CD4-positive, CD25-positive, alpha-beta regulatory T cell (primary cell): ENCODE results near the gene ZNF747. TPM values are rescaled to one million over a fixed set of nuclear protein-coding genes. Genes with fewer than 3 reads are reported as not detected.
"Not testable (repeated sequence)": the region's sequence is repeated elsewhere in the genome, so short reads cannot be mapped to it uniquely, and the experiment has no call there.

ENCODE experiments used
- ATAC-seq, 2 donors: fragments of 150-1000 bp; cut with Tn5 transposase; one replicate each; pipeline ENCODE4 v1.10.0; 2021; ENCODE audit warnings: low read depth in 2 of 2, moderate number of reproducible peaks in 2 of 2, moderate library complexity in 1 of 2
- DNase-seq, 3 donors: peaks; one replicate each; pipeline versions ENCODE4 v3.0.0 to v3.0.0-alpha.2; 2012 to 2022; ENCODE audit warnings: mixed read lengths in 1 of 3
- H3K27ac ChIP-seq: one replicate; pipeline ENCODE4 v1.7.0; 2013; ENCODE audit warnings: mild to moderate bottlenecking, low read length; ENCODE audit not compliant: insufficient read depth, poor library complexity, severe bottlenecking
- H3K27me3 ChIP-seq: one replicate; pipeline ENCODE4 v1.7.0; 2013; ENCODE audit warnings: low read length; ENCODE audit not compliant: control insufficient read depth, insufficient read depth
- H3K36me3 ChIP-seq: one replicate; pipeline ENCODE4 v1.7.0; 2013; ENCODE audit warnings: mild to moderate bottlenecking, low read length, moderate library complexity; ENCODE audit not compliant: control insufficient read depth, insufficient read depth
- H3K4me1 ChIP-seq: 2 replicates; pipeline ENCODE4 v1.7.0; 2013; ENCODE audit warnings: mild to moderate bottlenecking, low read length; ENCODE audit not compliant: insufficient read depth, control insufficient read depth, poor library complexity, severe bottlenecking
- H3K4me3 ChIP-seq: one replicate; pipeline ENCODE4 v1.7.0; 2013; ENCODE audit warnings: low read depth, mild to moderate bottlenecking, low read length, moderate library complexity
- H3K9me3 ChIP-seq, 2 experiments: 1 replicate in 1 of 2; 2 replicates in 1 of 2; pipeline ENCODE4 v1.7.0; 2013; ENCODE audit warnings: low read length in 2 of 2, mild to moderate bottlenecking in 1 of 2, moderate library complexity in 1 of 2; ENCODE audit not compliant: control insufficient read depth in 2 of 2
- H3K27ac Mint-ChIP-seq, 3 donors: one replicate each; pipeline ENCODE4 v1.8.0; 2020 to 2022; ENCODE audit warnings: mild to moderate bottlenecking in 3 of 3, mixed read lengths in 3 of 3, moderate library complexity in 2 of 3
- H3K27me3 Mint-ChIP-seq: one replicate; pipeline ENCODE4 v1.8.0; 2022; ENCODE audit warnings: mild to moderate bottlenecking, mixed read lengths
- H3K36me3 Mint-ChIP-seq: one replicate; pipeline ENCODE4 v1.8.0; 2020; ENCODE audit warnings: mixed read lengths
- H3K4me1 Mint-ChIP-seq, 4 donors: one replicate each; pipeline ENCODE4 v1.8.0; 2020 to 2022; ENCODE audit warnings: mixed read lengths in 4 of 4, mild to moderate bottlenecking in 1 of 4
- H3K4me3 Mint-ChIP-seq, 4 donors: one replicate each; pipeline ENCODE4 v1.8.0; 2020 to 2022; ENCODE audit warnings: mild to moderate bottlenecking in 4 of 4, mixed read lengths in 4 of 4, moderate library complexity in 3 of 4
- H3K9me3 Mint-ChIP-seq, 7 donors: one replicate each; pipeline ENCODE4 v1.8.0; 2020 to 2022; ENCODE audit warnings: mixed read lengths in 7 of 7, mild to moderate bottlenecking in 3 of 7, moderate library complexity in 2 of 7
- polyA plus RNA-seq, 4 donors: library from polyadenylated mRNA; unstranded; fragments of 300-500 nt; fragmentation: Illumina TruSeq; gene quantifications; one replicate each; pipeline ENCODE4 v1.2.3, GENCODE V29; 2021
- total RNA-seq: library from RNA; stranded (reverse); gene quantifications from one replicate; pipeline ENCODE4 v1.2.3, GENCODE V29; 2022

ZNF747 gene
- total and polyA plus RNA-seq, 5 donors from 2014 or later, result 5.0 to 9.4 (median 8.4) TPM

- no peak for ATAC-seq
- H3K27ac ChIP-seq, result no peak overlapping the region
- no peaks in the 10 kb centered on the region for H3K27me3 Mint-ChIP-seq
- H3K4me1 Mint-ChIP-seq, result peaks cover 0 to 15% (median 2%) of the 10 kb centered on the region in 4 donors
- no peaks in the 10 kb centered on the region for H3K36me3 Mint-ChIP-seq
- H3K27me3 ChIP-seq, result no peaks in the 10 kb centered on the region
- no peaks in the 10 kb centered on the region for H3K36me3 ChIP-seq
- H3K4me1 ChIP-seq, result no peaks in the 10 kb centered on the region
- no peak overlapping the region for H3K27ac Mint-ChIP-seq
- no peaks in the 10 kb centered on the region for H3K9me3 ChIP-seq
- no peak for DNase-seq
- no peaks in the 10 kb centered on the region for H3K9me3 Mint-ChIP-seq
- H3K4me3 ChIP-seq, result no peak overlapping the region
- no peak overlapping the region for H3K4me3 Mint-ChIP-seq
Observed at GRCh38 chr16:30543067-30543466, 8.4 kb upstream of the ZNF747 start.

- H3K4me3 ChIP-seq, result no peak overlapping the region
- H3K27ac Mint-ChIP-seq, result no peak overlapping the region
- ATAC-seq, result no peak
- H3K27me3 ChIP-seq, result no peaks in the 10 kb centered on the region
- no peaks in the 10 kb centered on the region for H3K4me1 ChIP-seq
- H3K4me1 Mint-ChIP-seq, result peaks cover 0 to 23% (median 9%) of the 10 kb centered on the region in 4 donors
- H3K27me3 Mint-ChIP-seq, result no peaks in the 10 kb centered on the region
- H3K36me3 ChIP-seq, result no peaks in the 10 kb centered on the region
- no peaks in the 10 kb centered on the region for H3K9me3 Mint-ChIP-seq
- no peak overlapping the region for H3K27ac ChIP-seq
- no peaks in the 10 kb centered on the region for H3K9me3 ChIP-seq
- H3K4me3 Mint-ChIP-seq, result no peak overlapping the region
- H3K36me3 Mint-ChIP-seq, result peaks cover 5% of the 10 kb centered on the region
- no peak for DNase-seq
Observed at GRCh38 chr16:30541502-30542329, 7.1 kb upstream of the ZNF747 start.

GRCh38 chr16:30540916-30541464 is 6.3 kb upstream of the ZNF747 start:
- not testable (repeated sequence) for H3K9me3 ChIP-seq, H3K36me3 ChIP-seq, H3K27ac ChIP-seq, H3K4me3 ChIP-seq, DNase-seq, H3K9me3 Mint-ChIP-seq, ATAC-seq, H3K27ac Mint-ChIP-seq, H3K27me3 Mint-ChIP-seq, H3K36me3 Mint-ChIP-seq, H3K27me3 ChIP-seq, H3K4me1 ChIP-seq, H3K4me3 Mint-ChIP-seq
- peaks cover 4 to 29% (median 14%) of the 10 kb centered on the region in 4 donors for H3K4me1 Mint-ChIP-seq

- Mint-ChIP-seq H3K4me3 (peak overlapping the region in 1 of 4 donors; percentile 11), H3K4me1 (peaks cover 9 to 35% (median 19%) of the 10 kb centered on the region in 4 donors)
- H3K9me3 ChIP-seq, H3K27ac ChIP-seq, H3K27me3 Mint-ChIP-seq, ATAC-seq, H3K36me3 Mint-ChIP-seq, H3K36me3 ChIP-seq, H3K4me3 ChIP-seq, H3K9me3 Mint-ChIP-seq, DNase-seq, H3K27me3 ChIP-seq, H3K27ac Mint-ChIP-seq: not testable (repeated sequence)
- peaks cover 14% of the 10 kb centered on the region for H3K4me1 ChIP-seq
Observed at GRCh38 chr16:30539986-30540526, 5.4 kb upstream of the ZNF747 start.

- Histone ChIP-seq H3K4me3 (no peak overlapping the region), H3K36me3 (no peaks in the 10 kb centered on the region), H3K27ac (no peak overlapping the region), H3K4me1 (peaks cover 18% of the 10 kb centered on the region), H3K9me3 (no peaks in the 10 kb centered on the region), H3K27me3 (no peaks in the 10 kb centered on the region)
- Mint-ChIP-seq H3K27me3 (no peaks in the 10 kb centered on the region), H3K9me3 (no peaks in the 10 kb centered on the region), H3K27ac (no peak overlapping the region), H3K36me3 (peaks cover 5% of the 10 kb centered on the region), H3K4me1 (peaks cover 10 to 38% (median 22%) of the 10 kb centered on the region in 4 donors), H3K4me3 (peak overlapping the region in 1 of 4 donors; percentile 11)
- no peak for DNase-seq
- no peak for ATAC-seq
Observed at GRCh38 chr16:30539000-30539964, 4.6 kb upstream of the ZNF747 start.

- H3K36me3 ChIP-seq, H3K9me3 ChIP-seq, H3K9me3 Mint-ChIP-seq, H3K27me3 ChIP-seq, ATAC-seq, H3K36me3 Mint-ChIP-seq, H3K27me3 Mint-ChIP-seq, DNase-seq: not testable (repeated sequence)
- peak overlapping the region; percentile 94 for H3K4me3 ChIP-seq
- peaks cover 32% of the 10 kb centered on the region for H3K4me1 ChIP-seq
- H3K4me3 Mint-ChIP-seq, result peak overlapping the region; percentile 89 to 99 (median 96)
- peak overlapping the region; percentile 96 to 99 (median 98) for H3K27ac Mint-ChIP-seq
- H3K4me1 Mint-ChIP-seq, result peaks cover 10 to 50% (median 25%) of the 10 kb centered on the region in 4 donors
- H3K27ac ChIP-seq, result peak overlapping the region; percentile 90
Observed at GRCh38 chr16:30536391-30537024, 1.9 kb upstream of the ZNF747 start.

- ATAC-seq (peak; percentile 50 to 52), DNase-seq (peak; percentile 34 to 81 (median 45))
- peak overlapping the region; percentile 96 to 99 (median 98) for H3K27ac Mint-ChIP-seq
- peaks cover 32% of the 10 kb centered on the region for H3K4me1 ChIP-seq
- H3K9me3 ChIP-seq, result no peaks in the 10 kb centered on the region
- no peaks in the 10 kb centered on the region for H3K27me3 ChIP-seq
- H3K27me3 Mint-ChIP-seq, result no peaks in the 10 kb centered on the region
- peaks cover 5% of the 10 kb centered on the region for H3K36me3 ChIP-seq
- H3K4me3 ChIP-seq, result peak overlapping the region; percentile 94
- peaks cover 10 to 51% (median 25%) of the 10 kb centered on the region in 4 donors for H3K4me1 Mint-ChIP-seq
- peaks cover 13% of the 10 kb centered on the region for H3K36me3 Mint-ChIP-seq
- no peaks in the 10 kb centered on the region for H3K9me3 Mint-ChIP-seq
- peak overlapping the region; percentile 89 to 99 (median 96) for H3K4me3 Mint-ChIP-seq
- peak overlapping the region; percentile 90 for H3K27ac ChIP-seq
Observed at GRCh38 chr16:30535777-30536190, 1.1 kb upstream of the ZNF747 start.
